Panc1 (cell line): ENCODE measurements around the gene ADA.

ENCODE experiments used
- CTCF ChIP-seq: fragments of 450-650 bp; IDR thresholded peaks from 2 replicates; pipeline ENCODE4 v1.5.1; 2017; ENCODE audit warnings: mild to moderate bottlenecking
- SIN3A ChIP-seq: IDR thresholded peaks from 2 replicates; pipeline ENCODE4 v1.6.1; 2012; ENCODE audit warnings: low read depth, mild to moderate bottlenecking, low read length, moderate library complexity, borderline replicate concordance; ENCODE audit not compliant: insufficient read depth

GRCh38 chr20:44642203-44643153, 9.0 kb downstream of the ADA start:
- no peak for TF ChIP-seq SIN3A
- no peak for TF ChIP-seq CTCF
